Right renal cortex interstitium (tissue), 3 donors: ENCODE data around the gene DCDC2. TPM values are rescaled to one million over a fixed set of nuclear protein-coding genes. Genes with fewer than 3 reads are reported as not detected.
A peak's percentile ranks its signal among the peaks of the same experiment; 100 is the strongest.
"Not testable (repeated sequence)": the region's sequence is repeated elsewhere in the genome, so short reads cannot be mapped to it uniquely, and the experiment has no call there.

ENCODE experiments used
- DNase-seq, 3 donors: peaks; one replicate each; pipeline ENCODE4 v3.0.0-alpha.2; 2013; ENCODE audit warnings: low read depth in 3 of 3, low spot score in 2 of 3
- polyA plus RNA-seq, 3 donors: library from polyadenylated mRNA; unstranded; fragments of 120-200 nt; gene quantifications; one replicate each; pipeline ENCODE4 v1.2.1, GENCODE V29; 2013; ENCODE audit not compliant: insufficient read length in 3 of 3

DCDC2 gene
- polyA plus RNA-seq, 3 donors, result 122 to 132 (median 128) TPM

GRCh38 chr6:24273096-24273870 is 84.6 kb downstream of the DCDC2 start:
- DNase-seq, result peak in 2 of 3 donors; percentile 47 to 67

- no peak for DNase-seq
Measured at GRCh38 chr6:24272553-24272952, 85.3 kb downstream of the DCDC2 start.

- no peak for DNase-seq
Measured at GRCh38 chr6:24272148-24272547, 85.7 kb downstream of the DCDC2 start.

GRCh38 chr6:24270011-24270410 is 87.8 kb downstream of the DCDC2 start:
- DNase-seq, result no peak

- DNase-seq, result not testable (repeated sequence)
Measured at GRCh38 chr6:24258214-24258613, 99.6 kb downstream of the DCDC2 start.

GRCh38 chr6:24257282-24257681 is 100.6 kb downstream of the DCDC2 start:
- DNase-seq, result no peak

- DNase-seq, result no peak
Measured at GRCh38 chr6:24255676-24256075, 102.2 kb downstream of the DCDC2 start.

- no peak for DNase-seq
Measured at GRCh38 chr6:24253360-24253759, 104.5 kb downstream of the DCDC2 start.

- DNase-seq, result no peak
Measured at GRCh38 chr6:24252280-24252679, 105.6 kb downstream of the DCDC2 start.

GRCh38 chr6:24251339-24251738 is 106.5 kb downstream of the DCDC2 start:
- DNase-seq, result no peak

GRCh38 chr6:24249926-24250325 is 107.9 kb downstream of the DCDC2 start:
- DNase-seq, result no peak

- no peak for DNase-seq
Measured at GRCh38 chr6:24245275-24245674, 112.6 kb downstream of the DCDC2 start.

- DNase-seq, result no peak
Measured at GRCh38 chr6:24242924-24243323, 114.9 kb downstream of the DCDC2 start.

- DNase-seq, result not testable (repeated sequence)
Measured at GRCh38 chr6:24241779-24242178, 116.1 kb downstream of the DCDC2 start.

- no peak for DNase-seq
Measured at GRCh38 chr6:24240943-24241342, 116.9 kb downstream of the DCDC2 start.

- no peak for DNase-seq
Measured at GRCh38 chr6:24240380-24240928, 117.4 kb downstream of the DCDC2 start.

GRCh38 chr6:24238700-24239099 is 119.2 kb downstream of the DCDC2 start:
- no peak for DNase-seq

- not testable (repeated sequence) for DNase-seq
Measured at GRCh38 chr6:24236779-24237178, 121.1 kb downstream of the DCDC2 start.

GRCh38 chr6:24233813-24234442 is 123.9 kb downstream of the DCDC2 start:
- DNase-seq, result no peak

- DNase-seq, result no peak
Measured at GRCh38 chr6:24231438-24231977, 126.4 kb downstream of the DCDC2 start.

- DNase-seq, result no peak
Measured at GRCh38 chr6:24229696-24230405, 128.0 kb downstream of the DCDC2 start.
